Activated naive CD8-positive, alpha-beta T cell (primary cell): ENCODE data around the gene ZNF200.
"Not testable (repeated sequence)": the region's sequence is repeated elsewhere in the genome, so short reads cannot be mapped to it uniquely, and the experiment has no call there.

Experiments used
- H3K27ac Mint-ChIP-seq: one replicate; pipeline ENCODE4 v1.8.0; 2021; ENCODE audit warnings: mixed read lengths
- H3K27me3 Mint-ChIP-seq: one replicate; pipeline ENCODE4 v1.8.0; 2021; ENCODE audit warnings: mixed read lengths
- H3K36me3 Mint-ChIP-seq: one replicate; pipeline ENCODE4 v1.8.0; 2021; ENCODE audit warnings: mixed read lengths
- H3K4me1 Mint-ChIP-seq: one replicate; pipeline ENCODE4 v1.8.0; 2021; ENCODE audit warnings: low read depth, mixed read lengths
- H3K4me3 Mint-ChIP-seq: one replicate; pipeline ENCODE4 v1.8.0; 2021; ENCODE audit warnings: mild to moderate bottlenecking, mixed read lengths
- H3K9me3 Mint-ChIP-seq: one replicate; pipeline ENCODE4 v1.8.0; 2021; ENCODE audit warnings: low read depth, mixed read lengths

The ZNF200 gene

GRCh38 chr16:3194792-3195191, 40.2 kb downstream of the ZNF200 start:
- Mint-ChIP-seq H3K27ac (no peak overlapping the region), H3K9me3 (no peaks in the 10 kb centered on the region), H3K36me3 (peaks cover 2% of the 10 kb centered on the region), H3K4me3 (no peak overlapping the region), H3K27me3 (peaks cover 23% of the 10 kb centered on the region), H3K4me1 (peaks cover 14% of the 10 kb centered on the region)

- Mint-ChIP-seq H3K36me3 (peaks cover 2% of the 10 kb centered on the region), H3K27ac (no peak overlapping the region), H3K4me3 (no peak overlapping the region), H3K27me3 (peaks cover 29% of the 10 kb centered on the region), H3K4me1 (peaks cover 23% of the 10 kb centered on the region), H3K9me3 (no peaks in the 10 kb centered on the region)
Measured at GRCh38 chr16:3193221-3194212, 41.4 kb downstream of the ZNF200 start.

- Mint-ChIP-seq H3K4me1 (peaks cover 32% of the 10 kb centered on the region), H3K9me3 (no peaks in the 10 kb centered on the region), H3K36me3 (peaks cover 2% of the 10 kb centered on the region), H3K27ac (no peak overlapping the region), H3K27me3 (peaks cover 29% of the 10 kb centered on the region), H3K4me3 (no peak overlapping the region)
Measured at GRCh38 chr16:3192476-3193019, 42.4 kb downstream of the ZNF200 start.

- H3K36me3 Mint-ChIP-seq = peaks cover 2% of the 10 kb centered on the region
- H3K27ac Mint-ChIP-seq = peak overlapping the region; percentile 66
- peak overlapping the region; percentile 71 for H3K4me3 Mint-ChIP-seq
Measured at GRCh38 chr16:3190949-3191353, 44.0 kb downstream of the ZNF200 start.

GRCh38 chr16:3189869-3190268, 45.1 kb downstream of the ZNF200 start:
- peak overlapping the region; percentile 81 for H3K4me3 Mint-ChIP-seq
- no peaks in the 10 kb centered on the region for H3K9me3 Mint-ChIP-seq
- H3K36me3 Mint-ChIP-seq = peaks cover 2% of the 10 kb centered on the region
- H3K4me1 Mint-ChIP-seq = peaks cover 38% of the 10 kb centered on the region
- H3K27ac Mint-ChIP-seq = peak overlapping the region; percentile 81
- H3K27me3 Mint-ChIP-seq = peaks cover 31% of the 10 kb centered on the region

More at GRCh38 chr16:3190949-3191353, 44.0 kb downstream of the ZNF200 start:
- Mint-ChIP-seq H3K27me3 (peaks cover 33% of the 10 kb centered on the region), H3K9me3 (no peaks in the 10 kb centered on the region), H3K4me1 (peaks cover 37% of the 10 kb centered on the region)

GRCh38 chr16:3188925-3189825, 45.8 kb downstream of the ZNF200 start:
- peaks cover 2% of the 10 kb centered on the region for H3K36me3 Mint-ChIP-seq
- H3K27me3 Mint-ChIP-seq = peaks cover 30% of the 10 kb centered on the region
- no peaks in the 10 kb centered on the region for H3K9me3 Mint-ChIP-seq
- peak overlapping the region; percentile 81 for H3K27ac Mint-ChIP-seq
- peaks cover 41% of the 10 kb centered on the region for H3K4me1 Mint-ChIP-seq
- H3K4me3 Mint-ChIP-seq = peak overlapping the region; percentile 81

GRCh38 chr16:3188675-3188924, 46.4 kb downstream of the ZNF200 start:
- H3K27ac Mint-ChIP-seq = no peak overlapping the region

GRCh38 chr16:3187798-3188674, 46.9 kb downstream of the ZNF200 start, which contains the start of gene OR1F1:
Gene OR1F1, plus strand, starts transcription at chr16:3188204.
- peaks cover 49% of the 10 kb centered on the region for H3K4me1 Mint-ChIP-seq
- H3K27ac Mint-ChIP-seq = peak within 1 kb of the TSS; percentile 81
- peaks cover 29% of the 10 kb centered on the region for H3K27me3 Mint-ChIP-seq
- H3K4me3 Mint-ChIP-seq = peak within 1 kb of the TSS; percentile 81
- peaks cover 4% of the 10 kb centered on the region for H3K36me3 Mint-ChIP-seq
- H3K9me3 Mint-ChIP-seq = no peaks in the 10 kb centered on the region

More at GRCh38 chr16:3188675-3188924, 46.4 kb downstream of the ZNF200 start:
- Mint-ChIP-seq H3K36me3 (peaks cover 4% of the 10 kb centered on the region), H3K4me1 (peaks cover 45% of the 10 kb centered on the region), H3K9me3 (no peaks in the 10 kb centered on the region), H3K4me3 (peak overlapping the region; percentile 81), H3K27me3 (peaks cover 27% of the 10 kb centered on the region)

GRCh38 chr16:3186946-3187690, 47.8 kb downstream of the ZNF200 start:
- peak overlapping the region; percentile 8 for H3K27ac Mint-ChIP-seq
- no peaks in the 10 kb centered on the region for H3K9me3 Mint-ChIP-seq
- peaks cover 30% of the 10 kb centered on the region for H3K27me3 Mint-ChIP-seq
- peak overlapping the region; percentile 81 for H3K4me3 Mint-ChIP-seq
- H3K36me3 Mint-ChIP-seq = peaks cover 4% of the 10 kb centered on the region
- peaks cover 54% of the 10 kb centered on the region for H3K4me1 Mint-ChIP-seq

GRCh38 chr16:3183445-3184139, 51.4 kb downstream of the ZNF200 start:
- Mint-ChIP-seq H3K4me1 (peaks cover 32% of the 10 kb centered on the region), H3K9me3 (no peaks in the 10 kb centered on the region), H3K36me3 (peaks cover 4% of the 10 kb centered on the region), H3K27ac (peak overlapping the region; percentile 76), H3K27me3 (peaks cover 36% of the 10 kb centered on the region), H3K4me3 (peak overlapping the region; percentile 82)

- Mint-ChIP-seq H3K36me3 (peaks cover 4% of the 10 kb centered on the region), H3K4me1 (peaks cover 26% of the 10 kb centered on the region), H3K4me3 (peak overlapping the region; percentile 84), H3K27ac (peak overlapping the region; percentile 93), H3K9me3 (no peaks in the 10 kb centered on the region), H3K27me3 (peaks cover 39% of the 10 kb centered on the region)
Measured at GRCh38 chr16:3182608-3183444, 52.1 kb downstream of the ZNF200 start.

GRCh38 chr16:3182293-3182607, 52.7 kb downstream of the ZNF200 start:
- H3K36me3 Mint-ChIP-seq, H3K9me3 Mint-ChIP-seq: not testable (repeated sequence)
- Mint-ChIP-seq H3K27ac (peak overlapping the region; percentile 93), H3K4me1 (peaks cover 21% of the 10 kb centered on the region), H3K4me3 (peak overlapping the region; percentile 84), H3K27me3 (peaks cover 42% of the 10 kb centered on the region)
